IMR-90 (cell line): ENCODE measurements around the gene TNNC2. TPM values are rescaled to one million over a fixed set of nuclear protein-coding genes. Genes with fewer than 3 reads are reported as not detected.

Experiments used
- ATAC-seq: fragments of 200-7000 bp; cut with Tn5 transposase; 2 replicates; pipeline ENCODE4 v1.9.1; 2020; ENCODE audit warnings: low read depth, mild to moderate bottlenecking, moderate library complexity
- BruUV-seq: library from RNA; stranded (reverse); fragments of 400-500 nt; replicated peaks from 2 replicates; lab custom pipeline; 2021; lab: Mats Ljungman, UMichigan
- CTCF ChIA-PET: fragments of 300-600 bp; formaldehyde crosslinking; extraction: SDS; loops from one replicate; lab custom pipeline; 2021; ENCODE audit warnings: antibody characterized with exemption; lab: Yijun Ruan, JAX
- POLR2A ChIA-PET: fragments of 300-600 bp; sonication (Branson Sonifier 250); formaldehyde crosslinking; loops from one replicate; lab custom pipeline; 2022; ENCODE audit warnings: antibody characterized with exemption; ENCODE audit not compliant: unreplicated experiment; lab: Charles Lee
- DNase-seq: peaks from one replicate; pipeline ENCODE4 v3.0.0; 2013
- H2AFZ ChIP-seq: replicated peaks from 2 replicates; pipeline ENCODE3; 2013; ENCODE audit warnings: low read length, mild to moderate bottlenecking; ENCODE audit not compliant: poor library complexity
- H2AK5ac ChIP-seq: 2 replicates; pipeline ENCODE4 v1.6.1; 2013; ENCODE audit warnings: low read depth, low read length, inconsistent platforms
- H2AK9ac ChIP-seq: replicated peaks from 2 replicates; pipeline ENCODE3; 2013; ENCODE audit warnings: mild to moderate bottlenecking, low read depth, low read length, moderate library complexity; ENCODE audit not compliant: poor library complexity
- H2BK120ac ChIP-seq: 2 replicates; pipeline ENCODE4 v1.6.1; 2013; ENCODE audit warnings: low read depth, low read length, inconsistent platforms
- H2BK15ac ChIP-seq: 3 replicates; pipeline ENCODE4 v1.6.1; 2013; ENCODE audit warnings: low read depth, low read length, inconsistent platforms
- H2BK20ac ChIP-seq: 2 replicates; pipeline ENCODE4 v1.6.1; 2013; ENCODE audit warnings: low read depth, mild to moderate bottlenecking, inconsistent platforms, low read length, moderate library complexity
- H2BK5ac ChIP-seq: 2 replicates; pipeline ENCODE4 v1.6.1; 2013; ENCODE audit warnings: mild to moderate bottlenecking, low read depth, low read length, inconsistent platforms; ENCODE audit not compliant: poor library complexity, severe bottlenecking
- H3K14ac ChIP-seq: replicated peaks from 2 replicates; pipeline ENCODE4 v1.6.1; 2013; ENCODE audit warnings: low read depth, low read length, inconsistent platforms
- H3K18ac ChIP-seq: 2 replicates; pipeline ENCODE4 v1.6.1; 2013; ENCODE audit warnings: low read depth, low read length, control low read depth
- H3K23ac ChIP-seq: 2 replicates; pipeline ENCODE4 v1.6.1; 2013; ENCODE audit warnings: low read depth, low read length, inconsistent platforms
- H3K27ac ChIP-seq: 2 replicates; pipeline ENCODE4 v1.5.1; 2013; ENCODE audit warnings: mild to moderate bottlenecking, control low read depth, low read length; ENCODE audit not compliant: insufficient read depth
- H3K27me3 ChIP-seq: 2 replicates; pipeline ENCODE4 v1.6.1; 2013; ENCODE audit warnings: low read length; ENCODE audit not compliant: control insufficient read depth, insufficient read depth
- H3K36me3 ChIP-seq: 2 replicates; pipeline ENCODE4 v1.6.1; 2013; ENCODE audit warnings: low read length, mixed read lengths; ENCODE audit not compliant: control insufficient read depth, insufficient read depth
- H3K4ac ChIP-seq: 2 replicates; pipeline ENCODE4 v1.6.1; 2013; ENCODE audit warnings: low read depth, low read length, inconsistent platforms
- H3K4me1 ChIP-seq: 2 replicates; pipeline ENCODE4 v1.6.1; 2013; ENCODE audit warnings: low read length, mixed read lengths; ENCODE audit not compliant: control insufficient read depth, insufficient read depth
- H3K4me2 ChIP-seq: 2 replicates; pipeline ENCODE4 v1.6.1; 2013; ENCODE audit warnings: low read depth, mild to moderate bottlenecking, control low read depth, low read length, moderate library complexity
- H3K4me3 ChIP-seq: 2 replicates; pipeline ENCODE4 v1.5.1; 2013; ENCODE audit warnings: low read depth, mild to moderate bottlenecking, control low read depth, low read length, moderate library complexity; ENCODE audit not compliant: insufficient read depth
- H3K56ac ChIP-seq: 2 replicates; pipeline ENCODE4 v1.6.1; 2013; ENCODE audit warnings: low read length, inconsistent platforms; ENCODE audit not compliant: insufficient read depth; ENCODE audit errors: extremely low read depth
- H3K79me1 ChIP-seq, 2 experiments: 2 replicates each; pipeline ENCODE4 v1.6.1; 2013; ENCODE audit warnings: low read length in 2 of 2, inconsistent platforms in 1 of 2, low read depth in 1 of 2
- H3K9ac ChIP-seq: 2 replicates; pipeline ENCODE4 v1.6.1; 2013; ENCODE audit warnings: low read depth, low read length, control low read depth
- H3K9me1 ChIP-seq: 2 replicates; pipeline ENCODE4 v1.6.1; 2013; ENCODE audit warnings: low read length, inconsistent platforms; ENCODE audit not compliant: insufficient read depth
- H3K9me3 ChIP-seq: 2 replicates; pipeline ENCODE4 v1.6.1; 2013; ENCODE audit warnings: low read length; ENCODE audit not compliant: control insufficient read depth, insufficient read depth
- H4K20me1 ChIP-seq: 2 replicates; pipeline ENCODE4 v1.6.1; 2013; ENCODE audit warnings: low read length, inconsistent platforms; ENCODE audit not compliant: insufficient read depth
- H4K5ac ChIP-seq: 2 replicates; pipeline ENCODE4 v1.6.1; 2013; ENCODE audit warnings: mild to moderate bottlenecking, low read depth, low read length, control low read depth
- H4K8ac ChIP-seq, 2 experiments: 2 replicates each; pipeline ENCODE4 v1.6.1; 2013; ENCODE audit warnings: low read depth in 2 of 2, low read length in 2 of 2, control low read depth in 1 of 2, inconsistent platforms in 1 of 2
- H4K91ac ChIP-seq: 2 replicates; pipeline ENCODE4 v1.6.1; 2013; ENCODE audit warnings: low read depth, low read length, inconsistent platforms; ENCODE audit not compliant: insufficient read depth
- CEBPB ChIP-seq: IDR thresholded peaks from 2 replicates; pipeline ENCODE4 v1.6.1; 2012; ENCODE audit warnings: low read depth, low read length, improper control_type of control experiment
- CTCF ChIP-seq: conservative IDR thresholded peaks from 2 replicates; pipeline ENCODE4 v1.5.1; 2012; ENCODE audit warnings: mild to moderate bottlenecking, low read depth, low read length, improper control_type of control experiment
- MXI1 ChIP-seq: IDR thresholded peaks from 2 replicates; pipeline ENCODE4 v1.6.1; 2012; ENCODE audit warnings: low read depth, mild to moderate bottlenecking, low read length, moderate library complexity, borderline replicate concordance
- RAD21 ChIP-seq: IDR thresholded peaks from 2 replicates; pipeline ENCODE4 v1.6.1; 2012; ENCODE audit warnings: low read length, improper control_type of control experiment
- SMC3 ChIP-seq: fragments of 150-350 bp; IDR thresholded peaks from 2 replicates; pipeline ENCODE4 v1.6.1; 2016; ENCODE audit warnings: low read depth, mild to moderate bottlenecking, antibody characterized with exemption, low read length, moderate library complexity
- WGBS, 2 experiments: methylation state at CpG; one replicate each; pipeline versions ENCODE4 v1.1.5 to v1.1.7; 2013; ENCODE audit warnings: missing lambda C conversion rate in 2 of 2; ENCODE audit not compliant: insufficient read length in 1 of 2; ENCODE audit errors: extremely low coverage in 2 of 2; 5-methylcytosine and 5-hydroxymethylcytosine counted together
- dilution Hi-C: fragments of 300-500 bp; cut with HindIII; formaldehyde crosslinking; loops from one replicate; pipeline ENCODE4 v1.14.3; 2018; ENCODE audit warnings: low sequenced_read_pairs; ENCODE audit not compliant: unreplicated experiment
- in situ Hi-C: fragments of 300-500 bp; cut with MboI; formaldehyde crosslinking; loops from 3 replicates; pipeline ENCODE4 v1.14.3; 2019; ENCODE audit warnings: low sequenced_read_pairs, inconsistent platforms, mixed read lengths
- intact Hi-C: fragments of 100-400 bp; cut with micrococcal nuclease; formaldehyde crosslinking; loops from 2 replicates; pipeline ENCODE4 v1.10.0; 2022
- polyA plus RNA-seq, 3 experiments: library from polyadenylated mRNA; depleted of rRNA; stranded (reverse); fragments of >200 nt; gene quantifications; 2 replicates each; pipeline ENCODE4 v1.2.3, GENCODE V29; 2012; ENCODE audit warnings: low replicate concordance in 1 of 3
- total RNA-seq: library from RNA; depleted of rRNA; stranded (reverse); fragments of >200 nt; gene quantifications from 2 replicates; pipeline ENCODE4 v1.2.3, GENCODE V29; 2012

The TNNC2 gene
- total and polyA plus RNA-seq, 2 of the 4 experiments (the other 2 are of a cell fraction): 0.46 TPM; not detected in 1

- Histone ChIP-seq H4K8ac (no peak overlapping the region), H3K9me1 (no peaks in the 10 kb centered on the region), H3K9ac (no peak overlapping the region), H3K18ac (no peak overlapping the region), H3K4me3 (no peak overlapping the region), H2AFZ (peak overlapping the region; percentile 76), H2BK120ac (no peak overlapping the region), H3K79me1 (no peaks in the 10 kb centered on the region), H3K27me3 (peaks cover 2% of the 10 kb centered on the region; the same call in 1 of the 2 replicates), H3K4me1 (peaks cover 18% of the 10 kb centered on the region), H4K5ac (no peak overlapping the region; the same call in 1 of the 2 replicates), H4K91ac (no peak overlapping the region), H3K56ac (no peak overlapping the region), H3K14ac (no peak overlapping the region), H4K20me1 (no peaks in the 10 kb centered on the region), H2AK9ac (peak overlapping the region; percentile 68), H3K4ac (no peak overlapping the region; the same call in 1 of the 2 replicates), H3K36me3 (no peaks in the 10 kb centered on the region), H2AK5ac (peak overlapping the region; percentile 18), H2BK20ac (no peak overlapping the region), H3K27ac (no peak overlapping the region), H2BK15ac (no peak overlapping the region), H2BK5ac (no peak overlapping the region), H3K23ac (no peak overlapping the region), H3K4me2 (no peak overlapping the region), H3K9me3 (no peaks in the 10 kb centered on the region)
- BruUV-seq: no TSS peak
- dilution Hi-C loops (no loop called here), intact Hi-C loops (loop anchor here (2.0 kb wide), 1 partner anchor 67 kb away; the partner anchor contains the start of genes CTSA and NEURL2), in situ Hi-C loops (no loop called here)
- POLR2A ChIA-PET: no interaction called here
- CTCF ChIA-PET: no interaction called here
- peak; percentile 40 for TF ChIP-seq CTCF
- no peak for TF ChIP-seq MXI1
- TF ChIP-seq SMC3: 0 out of 2 replicates have a peak, but pooled peaks have one; percentile 18
- peak; percentile 49 for TF ChIP-seq RAD21
- TF ChIP-seq CEBPB: no peak
- ATAC-seq (peak; percentile 29), DNase-seq (no peak)
- 26% methylated on average over 39 of the region's 57 CpGs; no CpG with 5 or more reads in 1 of the 2 experiments for WGBS, 2 experiments
Measured at GRCh38 chr20:45823949-45824835, 2.9 kb downstream of the TNNC2 start.
